GM21737 (cell line): ENCODE measurements around the gene UBXN2A.
"Not testable (repeated sequence)": the region's sequence is repeated elsewhere in the genome, so short reads cannot be mapped to it uniquely, and the experiment has no call there.

Experiments
- ATAC-seq: cut with Tn5 transposase; IDR thresholded peaks from one replicate; pipeline ENCODE4 v1.9.1; 2021; ENCODE audit warnings: mild to moderate bottlenecking, moderate library complexity; ENCODE audit not compliant: unreplicated experiment

The UBXN2A gene

DNA sequence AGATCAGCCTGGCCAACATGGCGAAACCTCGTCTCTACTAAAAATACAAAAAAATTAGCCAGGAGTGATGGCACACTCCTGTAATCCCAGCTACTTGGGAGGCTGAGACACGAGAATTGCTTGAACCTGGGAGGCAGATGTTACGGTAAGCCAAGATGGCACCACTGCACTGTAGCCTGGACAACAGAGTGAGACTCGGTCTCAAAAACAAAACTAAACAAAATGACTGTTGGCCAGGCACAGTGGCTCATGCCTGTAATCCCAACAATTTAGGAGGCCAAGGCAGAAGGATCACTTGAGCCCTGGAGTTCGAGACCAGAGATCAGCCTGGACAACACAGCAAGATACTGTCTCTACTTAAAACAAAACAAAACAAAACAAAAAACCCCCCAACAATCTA lies 102.9 kb downstream of the UBXN2A start:
- ATAC-seq = not testable (repeated sequence)

DNA sequence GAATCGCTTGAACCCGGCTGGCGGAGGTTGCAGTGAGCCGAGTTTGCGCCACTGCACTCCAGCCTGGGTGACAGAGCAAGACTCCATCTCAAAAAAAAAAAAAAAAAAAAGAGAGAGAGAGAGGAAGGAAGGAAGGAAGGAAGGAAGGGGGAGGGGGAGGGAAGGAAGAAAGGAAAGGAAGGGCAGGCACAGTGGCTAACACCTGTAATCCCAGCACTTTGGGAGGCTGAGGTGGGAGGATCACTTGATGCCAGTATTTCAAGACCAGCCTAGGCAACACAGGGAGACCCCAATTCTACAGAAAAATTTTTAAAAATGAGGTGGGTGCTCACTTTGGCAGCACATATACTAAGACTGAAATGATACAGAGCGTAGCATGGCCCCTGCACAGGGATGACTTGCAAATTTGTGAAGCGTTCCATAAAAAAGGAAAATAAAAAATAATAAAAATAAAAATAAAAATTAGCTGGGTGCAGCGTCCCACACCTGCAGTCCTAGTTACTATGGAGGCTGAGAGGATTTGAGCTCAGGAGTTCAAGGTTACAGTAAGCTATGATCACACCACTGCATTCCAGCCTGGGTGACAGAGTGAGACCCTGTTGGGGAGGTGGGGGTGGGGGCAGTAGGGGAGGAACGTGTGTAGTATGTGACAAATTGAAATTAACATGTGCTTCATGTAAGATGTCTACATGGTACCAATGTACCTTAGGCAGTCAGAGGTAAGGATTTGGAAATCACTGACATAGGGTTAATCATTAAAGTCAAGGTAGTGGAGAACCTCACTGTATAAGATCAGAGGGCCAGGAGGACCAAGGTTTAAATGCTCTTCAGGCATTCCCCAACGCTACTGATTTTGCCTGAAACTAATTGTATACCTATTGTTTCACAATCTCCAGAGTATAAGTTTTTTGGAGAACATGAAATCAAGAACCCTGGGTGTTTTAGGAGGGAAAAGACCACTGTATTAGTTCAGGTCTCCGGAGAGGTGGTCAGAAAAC lies 105.5 kb downstream of the UBXN2A start:
- no peak for ATAC-seq

DNA sequence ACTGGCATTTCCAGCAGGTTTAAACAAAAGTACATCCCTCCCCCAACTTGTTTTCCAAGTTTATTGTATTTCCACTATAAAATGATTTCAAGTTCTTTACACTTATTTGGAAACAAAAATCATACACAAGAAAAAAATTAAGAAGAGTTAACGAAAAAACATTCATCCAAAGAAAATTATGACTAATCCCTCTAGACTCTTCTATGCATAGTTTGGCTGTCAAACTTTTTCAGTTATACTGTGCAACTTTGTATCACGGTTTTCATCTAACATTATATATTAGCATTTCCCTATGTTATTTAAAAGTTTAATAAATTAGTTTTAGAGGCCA lies 106.3 kb downstream of the UBXN2A start:
- ATAC-seq = no peak

DNA sequence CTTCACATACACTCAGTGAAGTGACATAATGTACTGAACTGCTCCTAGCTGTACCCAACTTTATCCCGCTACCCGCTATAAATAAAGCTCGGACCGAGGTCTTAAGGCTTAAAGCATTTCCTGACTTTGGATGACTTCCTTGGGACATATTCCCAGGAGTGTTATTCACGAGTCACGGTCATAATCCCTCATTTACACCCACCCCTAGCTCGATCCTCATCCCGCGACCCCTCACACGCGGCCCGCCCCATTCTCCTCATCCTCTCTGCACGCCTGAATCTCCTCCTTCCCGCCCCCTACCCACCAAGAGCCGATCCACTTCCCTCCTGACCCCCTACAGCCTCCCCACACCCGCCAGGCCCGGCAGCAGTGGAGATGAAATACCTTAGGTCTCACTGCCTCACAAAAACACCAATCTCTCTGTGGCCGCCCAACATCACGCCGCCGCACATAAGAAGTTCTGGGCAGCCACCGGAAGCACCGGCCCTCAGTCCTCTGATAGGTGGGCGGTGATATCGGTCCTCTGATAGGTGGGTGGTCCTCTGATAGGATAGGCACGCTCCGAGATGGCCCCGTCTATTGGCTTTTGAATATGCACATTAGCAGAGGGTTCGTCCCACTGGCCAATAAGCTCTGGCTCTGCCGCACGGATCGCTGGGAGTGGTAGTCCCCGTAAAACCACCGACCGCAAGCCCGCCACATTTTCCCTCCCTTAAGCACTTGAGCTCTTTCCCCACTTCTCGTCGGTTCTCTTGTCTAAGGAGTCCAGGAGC lies 106.9 kb downstream of the UBXN2A start, which contains the start of gene WDCP:
WDCP (minus strand) TSS at position 462 of the 773 bp plus-strand sequence. CDS start 7,897 bp downstream, outside the sequence.
- ATAC-seq = peak; percentile 98

DNA sequence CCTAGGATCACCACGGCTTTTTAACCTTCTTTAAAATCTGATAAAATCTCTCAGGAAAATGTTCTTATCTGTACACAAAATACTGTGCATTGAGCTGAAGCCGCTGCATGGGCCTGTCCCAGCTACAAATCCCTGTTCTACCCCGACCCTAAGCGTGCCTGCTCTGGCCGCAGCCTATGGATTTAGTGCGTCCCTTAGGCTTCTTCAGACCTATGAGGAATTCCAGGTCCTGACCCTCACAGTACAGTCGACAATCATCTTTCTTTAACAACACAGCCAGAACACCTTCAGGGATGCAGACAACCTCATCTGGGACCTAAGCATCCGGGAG lies 107.4 kb downstream of the UBXN2A start:
- peak; percentile 3 for ATAC-seq

DNA sequence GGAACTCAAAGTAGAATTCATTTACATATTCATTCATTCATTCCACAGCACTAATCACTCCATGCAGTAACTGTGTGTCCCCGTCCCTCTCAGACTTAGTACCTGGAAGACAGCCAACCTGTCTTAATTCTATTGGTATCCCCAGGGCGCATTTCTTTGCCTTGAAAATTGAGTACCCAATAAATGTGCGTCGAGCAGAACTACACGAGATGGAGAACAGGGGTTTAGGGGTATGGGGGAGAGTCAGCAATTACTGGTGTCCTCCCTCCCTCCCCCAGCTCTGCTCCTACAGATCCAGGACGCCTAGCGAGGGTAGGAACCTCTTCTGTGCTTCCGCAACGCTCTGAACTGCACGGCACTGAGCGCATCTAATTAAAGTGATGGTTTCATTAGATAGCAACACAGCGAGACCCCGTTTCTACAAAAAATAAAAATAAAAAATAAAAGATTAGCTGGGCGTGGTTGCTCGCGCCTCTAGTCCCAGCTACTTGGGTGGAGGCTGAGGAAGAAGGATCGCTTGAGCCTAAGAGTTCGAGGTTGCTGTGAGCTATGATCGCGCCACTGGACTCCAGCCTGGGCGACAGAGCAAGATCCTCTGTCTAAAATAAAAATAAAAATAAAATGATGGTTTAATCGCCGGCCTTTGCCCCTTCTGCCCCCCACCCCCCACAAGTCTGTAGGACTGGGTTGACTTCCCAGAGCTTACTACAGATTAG lies 108.7 kb downstream of the UBXN2A start:
- ATAC-seq = no peak

DNA sequence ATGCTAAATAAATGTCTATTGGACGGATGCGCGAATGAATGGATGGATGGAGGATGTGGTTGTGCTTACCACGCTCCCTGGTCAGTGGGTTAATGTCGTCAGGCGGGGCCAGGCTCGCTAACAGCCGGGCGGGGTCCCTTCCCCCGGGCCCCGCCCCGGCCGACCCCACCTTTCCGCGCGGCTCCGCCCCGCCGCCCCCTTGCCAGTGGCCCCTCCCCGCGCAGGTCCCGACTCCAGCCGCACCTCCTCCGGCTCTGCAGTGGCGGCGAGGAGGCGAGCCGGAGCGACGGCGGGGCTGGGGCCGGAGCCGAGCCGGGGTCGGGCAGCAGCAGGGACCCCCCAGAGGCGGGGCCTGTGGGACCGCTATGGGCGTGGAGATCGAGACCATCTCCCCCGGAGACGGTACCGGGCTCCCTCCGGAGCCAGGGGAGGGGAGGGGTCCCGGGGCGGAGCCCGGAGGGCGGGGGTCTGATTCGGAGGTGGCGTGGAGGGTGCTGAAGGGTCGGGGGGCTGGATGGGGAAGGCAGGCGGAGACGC lies 109.3 kb downstream of the UBXN2A start, which contains the start of gene FKBP1B:
FKBP1B (plus strand) TSS at position 257 of the 537 bp plus-strand sequence; CDS start at position 366, 109 bp downstream.
- no peak for ATAC-seq

DNA sequence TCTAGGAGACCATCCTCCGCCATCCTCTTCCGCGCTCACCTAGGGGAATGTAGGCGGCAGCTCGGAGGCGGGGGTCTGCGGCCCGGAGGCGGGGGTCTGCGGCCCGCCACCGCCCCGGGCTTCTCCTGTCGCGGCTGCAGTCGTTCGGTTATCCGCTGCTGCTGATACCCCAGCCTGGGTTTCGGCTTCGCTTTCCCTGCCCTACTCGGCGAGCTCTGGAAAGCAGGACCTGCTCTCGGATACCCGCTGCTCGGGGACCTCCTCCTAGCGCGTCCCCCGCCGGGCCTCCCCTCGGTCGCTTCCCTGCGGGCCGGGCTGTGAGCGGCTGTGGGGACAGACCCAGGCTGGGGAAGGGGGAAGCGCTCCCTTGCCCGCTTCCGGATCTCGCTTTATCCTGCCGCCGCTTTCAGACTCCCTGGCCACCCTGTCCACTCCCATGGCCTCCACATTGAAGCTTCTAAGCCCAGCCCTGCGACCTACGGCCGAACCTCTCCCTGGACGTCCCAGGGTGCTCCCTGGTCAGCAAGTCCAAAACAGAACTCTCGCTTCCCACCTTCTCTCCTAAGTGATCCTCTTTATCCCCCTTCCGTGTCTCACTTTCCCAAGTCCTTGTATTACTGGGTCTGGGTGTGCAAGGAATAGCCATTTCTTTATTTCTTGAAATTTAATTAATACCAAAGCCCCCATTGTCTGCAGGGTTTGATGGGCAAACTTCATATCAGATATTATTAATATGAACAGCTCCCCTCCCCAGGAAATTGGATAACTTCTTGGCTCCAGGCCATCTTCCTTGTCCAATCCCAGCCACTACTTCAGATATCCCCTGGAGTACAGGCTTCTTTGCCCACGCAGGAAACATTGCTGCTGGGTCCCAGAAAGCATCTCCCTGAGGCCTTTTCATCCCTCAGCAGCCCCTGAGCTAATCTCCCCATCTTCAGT lies 110.0 kb downstream of the UBXN2A start:
- ATAC-seq = no peak

DNA sequence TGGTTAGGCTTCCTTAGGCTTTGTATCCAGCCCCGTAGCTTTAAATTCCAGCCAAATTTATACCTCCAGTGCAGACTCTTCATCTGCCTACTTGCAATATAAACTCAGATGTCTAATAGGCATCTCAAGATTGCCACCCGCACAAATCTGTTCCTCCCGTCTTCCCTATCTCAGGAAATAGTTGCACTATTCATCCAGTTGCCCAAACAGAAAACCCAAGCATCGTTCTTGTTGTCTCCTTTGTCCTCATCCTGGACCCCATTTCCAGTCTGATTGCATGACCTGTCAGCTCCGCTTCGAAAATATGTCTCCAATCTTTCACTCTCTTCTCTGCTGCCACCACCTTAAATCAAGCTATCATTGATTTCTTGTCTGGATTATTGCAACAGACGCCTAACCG lies 111.6 kb downstream of the UBXN2A start:
- ATAC-seq = no peak

DNA sequence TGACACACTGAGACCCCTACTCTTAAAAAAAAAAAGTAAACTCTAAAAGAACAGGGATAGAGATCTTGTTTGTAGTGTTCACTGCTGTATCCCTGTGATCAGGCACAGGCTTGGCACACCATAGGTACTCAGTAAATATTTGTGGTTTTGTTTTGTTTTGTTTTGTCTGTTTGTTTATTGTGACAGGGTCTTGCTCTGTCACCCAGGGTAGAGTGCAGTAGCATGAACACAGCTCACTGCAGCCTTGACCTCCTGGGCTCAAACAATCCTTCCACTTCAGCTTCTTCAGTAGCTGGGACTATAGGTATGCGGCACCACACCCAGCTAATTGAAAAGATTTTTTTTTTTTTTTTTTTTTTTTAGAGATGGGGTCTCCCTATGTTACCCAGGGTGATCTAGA lies 112.7 kb downstream of the UBXN2A start:
- ATAC-seq = no peak
